Lower leg skin (tissue), 3 donors: ENCODE results near the gene TLK2.

Experiments used
- POLR2A ChIP-seq, 2 donors: fragments of 450-650 bp; IDR thresholded peaks; one replicate each; pipeline ENCODE4 v1.6.1; 2016 to 2017; ENCODE audit warnings: antibody characterized with exemption in 2 of 2, mild to moderate bottlenecking in 1 of 2, moderate library complexity in 1 of 2
- TF ChIP-seq, protein P1 (sequence below), 3 donors: fragments of 450-650 bp; IDR thresholded peaks; one replicate each; pipeline ENCODE4 v1.5.1; 2016; ENCODE audit warnings: antibody characterized with exemption in 3 of 3, mild to moderate bottlenecking in 3 of 3, moderate library complexity in 2 of 3

GRCh38 chr17:62596662-62597061, 118.0 kb downstream of the TLK2 start:
- TF ChIP-seq, protein P1, sequence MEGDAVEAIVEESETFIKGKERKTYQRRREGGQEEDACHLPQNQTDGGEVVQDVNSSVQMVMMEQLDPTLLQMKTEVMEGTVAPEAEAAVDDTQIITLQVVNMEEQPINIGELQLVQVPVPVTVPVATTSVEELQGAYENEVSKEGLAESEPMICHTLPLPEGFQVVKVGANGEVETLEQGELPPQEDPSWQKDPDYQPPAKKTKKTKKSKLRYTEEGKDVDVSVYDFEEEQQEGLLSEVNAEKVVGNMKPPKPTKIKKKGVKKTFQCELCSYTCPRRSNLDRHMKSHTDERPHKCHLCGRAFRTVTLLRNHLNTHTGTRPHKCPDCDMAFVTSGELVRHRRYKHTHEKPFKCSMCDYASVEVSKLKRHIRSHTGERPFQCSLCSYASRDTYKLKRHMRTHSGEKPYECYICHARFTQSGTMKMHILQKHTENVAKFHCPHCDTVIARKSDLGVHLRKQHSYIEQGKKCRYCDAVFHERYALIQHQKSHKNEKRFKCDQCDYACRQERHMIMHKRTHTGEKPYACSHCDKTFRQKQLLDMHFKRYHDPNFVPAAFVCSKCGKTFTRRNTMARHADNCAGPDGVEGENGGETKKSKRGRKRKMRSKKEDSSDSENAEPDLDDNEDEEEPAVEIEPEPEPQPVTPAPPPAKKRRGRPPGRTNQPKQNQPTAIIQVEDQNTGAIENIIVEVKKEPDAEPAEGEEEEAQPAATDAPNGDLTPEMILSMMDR (IDR thresholded peaks at IDR 0.05): no peak
- TF ChIP-seq POLR2A (IDR thresholded peaks at IDR 0.05): no peak
